Neural progenitor cell (in vitro differentiated cells): ENCODE measurements around the gene WTAP.

ENCODE experiments used
- EZH2 ChIP-seq: fragments of 200-600 bp; sonication (generic); IDR thresholded peaks from 2 replicates; pipeline ENCODE4 v1.6.1; 2017; ENCODE audit warnings: antibody characterized with exemption, mild to moderate bottlenecking, moderate library complexity
- EZH2phosphoT487 ChIP-seq: fragments of 200-600 bp; sonication (generic); IDR thresholded peaks from 2 replicates; pipeline ENCODE4 v1.6.1; 2017; ENCODE audit warnings: antibody characterized with exemption
- TF ChIP-seq, protein P1 (sequence below): fragments of 200-600 bp; sonication (generic); IDR thresholded peaks from 2 replicates; pipeline ENCODE4 v1.5.1; 2017; ENCODE audit warnings: antibody characterized with exemption, mild to moderate bottlenecking

GRCh38 chr6:159695984-159696383 lies 31.3 kb upstream of the WTAP start:
- TF ChIP-seq, protein P1, sequence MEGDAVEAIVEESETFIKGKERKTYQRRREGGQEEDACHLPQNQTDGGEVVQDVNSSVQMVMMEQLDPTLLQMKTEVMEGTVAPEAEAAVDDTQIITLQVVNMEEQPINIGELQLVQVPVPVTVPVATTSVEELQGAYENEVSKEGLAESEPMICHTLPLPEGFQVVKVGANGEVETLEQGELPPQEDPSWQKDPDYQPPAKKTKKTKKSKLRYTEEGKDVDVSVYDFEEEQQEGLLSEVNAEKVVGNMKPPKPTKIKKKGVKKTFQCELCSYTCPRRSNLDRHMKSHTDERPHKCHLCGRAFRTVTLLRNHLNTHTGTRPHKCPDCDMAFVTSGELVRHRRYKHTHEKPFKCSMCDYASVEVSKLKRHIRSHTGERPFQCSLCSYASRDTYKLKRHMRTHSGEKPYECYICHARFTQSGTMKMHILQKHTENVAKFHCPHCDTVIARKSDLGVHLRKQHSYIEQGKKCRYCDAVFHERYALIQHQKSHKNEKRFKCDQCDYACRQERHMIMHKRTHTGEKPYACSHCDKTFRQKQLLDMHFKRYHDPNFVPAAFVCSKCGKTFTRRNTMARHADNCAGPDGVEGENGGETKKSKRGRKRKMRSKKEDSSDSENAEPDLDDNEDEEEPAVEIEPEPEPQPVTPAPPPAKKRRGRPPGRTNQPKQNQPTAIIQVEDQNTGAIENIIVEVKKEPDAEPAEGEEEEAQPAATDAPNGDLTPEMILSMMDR: no peak
- TF ChIP-seq EZH2 (no peak), EZH2phosphoT487 (no peak)
